Ishikawa (cell line): Measurements from ENCODE around the gene SLK.

Experiments
- CEBPB ChIP-seq: IDR thresholded peaks from 2 replicates; pipeline ENCODE4 v1.6.1; 2012
- CREB1 ChIP-seq: IDR thresholded peaks from 2 replicates; pipeline ENCODE4 v1.6.1; 2012; ENCODE audit warnings: low read depth
- EP300 ChIP-seq: IDR thresholded peaks from 2 replicates; pipeline ENCODE4 v1.6.1; 2012; ENCODE audit warnings: borderline replicate concordance
- RAD21 ChIP-seq: IDR thresholded peaks from 2 replicates; pipeline ENCODE4 v1.6.1; 2012; ENCODE audit warnings: low read depth
- TAF1 ChIP-seq: IDR thresholded peaks from 2 replicates; pipeline ENCODE4 v1.6.1; 2012; ENCODE audit warnings: low read depth, mild to moderate bottlenecking
- TF ChIP-seq, protein P1 (sequence below): IDR thresholded peaks from 2 replicates; pipeline ENCODE4 v1.6.1; 2012; ENCODE audit warnings: low read depth, mild to moderate bottlenecking

DNA sequence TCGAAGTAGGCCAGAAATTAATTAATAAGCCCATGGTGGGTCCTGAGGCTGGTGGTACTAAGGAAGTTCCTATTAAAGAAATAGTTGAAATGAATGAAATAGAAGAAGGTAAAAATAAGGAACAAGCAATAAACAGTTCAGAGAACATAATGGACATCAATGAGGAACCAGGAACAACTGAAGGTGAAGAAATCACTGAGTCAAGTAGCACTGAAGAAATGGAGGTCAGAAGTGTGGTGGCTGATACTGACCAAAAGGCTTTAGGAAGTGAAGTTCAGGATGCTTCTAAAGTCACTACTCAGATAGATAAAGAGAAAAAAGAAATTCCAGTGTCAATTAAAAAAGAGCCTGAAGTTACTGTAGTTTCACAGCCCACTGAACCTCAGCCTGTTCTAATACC, 36.0 kb downstream of the SLK start:
- no peak for TF ChIP-seq EP300
- no peak for TF ChIP-seq RAD21
- TF ChIP-seq CREB1, result no peak
- TF ChIP-seq CEBPB, result no peak
- TF ChIP-seq, protein P1, sequence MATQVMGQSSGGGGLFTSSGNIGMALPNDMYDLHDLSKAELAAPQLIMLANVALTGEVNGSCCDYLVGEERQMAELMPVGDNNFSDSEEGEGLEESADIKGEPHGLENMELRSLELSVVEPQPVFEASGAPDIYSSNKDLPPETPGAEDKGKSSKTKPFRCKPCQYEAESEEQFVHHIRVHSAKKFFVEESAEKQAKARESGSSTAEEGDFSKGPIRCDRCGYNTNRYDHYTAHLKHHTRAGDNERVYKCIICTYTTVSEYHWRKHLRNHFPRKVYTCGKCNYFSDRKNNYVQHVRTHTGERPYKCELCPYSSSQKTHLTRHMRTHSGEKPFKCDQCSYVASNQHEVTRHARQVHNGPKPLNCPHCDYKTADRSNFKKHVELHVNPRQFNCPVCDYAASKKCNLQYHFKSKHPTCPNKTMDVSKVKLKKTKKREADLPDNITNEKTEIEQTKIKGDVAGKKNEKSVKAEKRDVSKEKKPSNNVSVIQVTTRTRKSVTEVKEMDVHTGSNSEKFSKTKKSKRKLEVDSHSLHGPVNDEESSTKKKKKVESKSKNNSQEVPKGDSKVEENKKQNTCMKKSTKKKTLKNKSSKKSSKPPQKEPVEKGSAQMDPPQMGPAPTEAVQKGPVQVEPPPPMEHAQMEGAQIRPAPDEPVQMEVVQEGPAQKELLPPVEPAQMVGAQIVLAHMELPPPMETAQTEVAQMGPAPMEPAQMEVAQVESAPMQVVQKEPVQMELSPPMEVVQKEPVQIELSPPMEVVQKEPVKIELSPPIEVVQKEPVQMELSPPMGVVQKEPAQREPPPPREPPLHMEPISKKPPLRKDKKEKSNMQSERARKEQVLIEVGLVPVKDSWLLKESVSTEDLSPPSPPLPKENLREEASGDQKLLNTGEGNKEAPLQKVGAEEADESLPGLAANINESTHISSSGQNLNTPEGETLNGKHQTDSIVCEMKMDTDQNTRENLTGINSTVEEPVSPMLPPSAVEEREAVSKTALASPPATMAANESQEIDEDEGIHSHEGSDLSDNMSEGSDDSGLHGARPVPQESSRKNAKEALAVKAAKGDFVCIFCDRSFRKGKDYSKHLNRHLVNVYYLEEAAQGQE, result no peak
- no peak for TF ChIP-seq TAF1
